LNCAP (cell line): ENCODE measurements around the gene LIN37.

Source experiments
- TF ChIP-seq, protein P1 (sequence below): fragments of 450-650 bp; IDR thresholded peaks from 2 replicates; pipeline ENCODE4 v1.5.1; 2017; ENCODE audit warnings: mild to moderate bottlenecking

Gene LIN37

DNA sequence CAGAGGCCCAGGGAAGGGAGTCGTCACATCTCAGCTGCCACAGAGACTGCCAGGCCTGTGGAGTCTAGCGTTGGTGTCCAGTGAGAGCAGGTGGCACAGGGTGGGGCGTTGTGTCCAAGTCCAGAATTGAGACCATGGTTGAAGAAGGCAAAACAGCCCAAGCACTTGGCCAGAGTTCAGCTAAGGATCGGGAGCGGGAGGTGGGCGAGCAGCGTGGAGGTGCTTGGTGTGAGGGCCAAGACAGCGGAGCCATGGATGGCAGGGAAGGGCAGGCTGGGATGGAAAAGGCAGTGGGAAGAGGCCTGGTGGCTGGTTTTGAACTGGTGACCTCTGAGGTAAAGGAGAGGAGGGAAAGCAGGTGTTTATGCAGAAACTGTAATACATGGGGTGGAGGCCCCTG lies 14.1 kb upstream of the LIN37 start:
- TF ChIP-seq, protein P1, sequence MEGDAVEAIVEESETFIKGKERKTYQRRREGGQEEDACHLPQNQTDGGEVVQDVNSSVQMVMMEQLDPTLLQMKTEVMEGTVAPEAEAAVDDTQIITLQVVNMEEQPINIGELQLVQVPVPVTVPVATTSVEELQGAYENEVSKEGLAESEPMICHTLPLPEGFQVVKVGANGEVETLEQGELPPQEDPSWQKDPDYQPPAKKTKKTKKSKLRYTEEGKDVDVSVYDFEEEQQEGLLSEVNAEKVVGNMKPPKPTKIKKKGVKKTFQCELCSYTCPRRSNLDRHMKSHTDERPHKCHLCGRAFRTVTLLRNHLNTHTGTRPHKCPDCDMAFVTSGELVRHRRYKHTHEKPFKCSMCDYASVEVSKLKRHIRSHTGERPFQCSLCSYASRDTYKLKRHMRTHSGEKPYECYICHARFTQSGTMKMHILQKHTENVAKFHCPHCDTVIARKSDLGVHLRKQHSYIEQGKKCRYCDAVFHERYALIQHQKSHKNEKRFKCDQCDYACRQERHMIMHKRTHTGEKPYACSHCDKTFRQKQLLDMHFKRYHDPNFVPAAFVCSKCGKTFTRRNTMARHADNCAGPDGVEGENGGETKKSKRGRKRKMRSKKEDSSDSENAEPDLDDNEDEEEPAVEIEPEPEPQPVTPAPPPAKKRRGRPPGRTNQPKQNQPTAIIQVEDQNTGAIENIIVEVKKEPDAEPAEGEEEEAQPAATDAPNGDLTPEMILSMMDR, result no peak

DNA sequence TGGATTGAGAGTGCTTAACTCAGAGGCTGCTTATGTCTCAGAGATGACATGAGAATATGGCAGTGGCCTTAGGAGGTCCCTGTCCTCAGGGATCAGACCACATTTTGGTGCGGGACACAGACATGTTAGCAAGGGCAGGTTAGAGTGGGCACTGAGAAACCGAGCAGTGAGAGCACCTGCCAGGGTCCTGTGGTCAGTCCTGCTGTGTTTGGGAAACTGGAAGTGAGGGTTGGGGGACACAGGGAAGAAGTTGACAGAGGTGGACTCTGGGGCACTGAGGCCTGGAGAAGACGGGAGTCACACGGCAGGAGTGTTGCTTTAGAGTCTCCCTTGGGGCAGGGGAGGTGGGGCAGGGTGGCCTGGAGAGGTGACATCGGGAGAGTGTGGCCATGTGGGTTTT lies 13.5 kb upstream of the LIN37 start:
- TF ChIP-seq, protein P1, result no peak

DNA sequence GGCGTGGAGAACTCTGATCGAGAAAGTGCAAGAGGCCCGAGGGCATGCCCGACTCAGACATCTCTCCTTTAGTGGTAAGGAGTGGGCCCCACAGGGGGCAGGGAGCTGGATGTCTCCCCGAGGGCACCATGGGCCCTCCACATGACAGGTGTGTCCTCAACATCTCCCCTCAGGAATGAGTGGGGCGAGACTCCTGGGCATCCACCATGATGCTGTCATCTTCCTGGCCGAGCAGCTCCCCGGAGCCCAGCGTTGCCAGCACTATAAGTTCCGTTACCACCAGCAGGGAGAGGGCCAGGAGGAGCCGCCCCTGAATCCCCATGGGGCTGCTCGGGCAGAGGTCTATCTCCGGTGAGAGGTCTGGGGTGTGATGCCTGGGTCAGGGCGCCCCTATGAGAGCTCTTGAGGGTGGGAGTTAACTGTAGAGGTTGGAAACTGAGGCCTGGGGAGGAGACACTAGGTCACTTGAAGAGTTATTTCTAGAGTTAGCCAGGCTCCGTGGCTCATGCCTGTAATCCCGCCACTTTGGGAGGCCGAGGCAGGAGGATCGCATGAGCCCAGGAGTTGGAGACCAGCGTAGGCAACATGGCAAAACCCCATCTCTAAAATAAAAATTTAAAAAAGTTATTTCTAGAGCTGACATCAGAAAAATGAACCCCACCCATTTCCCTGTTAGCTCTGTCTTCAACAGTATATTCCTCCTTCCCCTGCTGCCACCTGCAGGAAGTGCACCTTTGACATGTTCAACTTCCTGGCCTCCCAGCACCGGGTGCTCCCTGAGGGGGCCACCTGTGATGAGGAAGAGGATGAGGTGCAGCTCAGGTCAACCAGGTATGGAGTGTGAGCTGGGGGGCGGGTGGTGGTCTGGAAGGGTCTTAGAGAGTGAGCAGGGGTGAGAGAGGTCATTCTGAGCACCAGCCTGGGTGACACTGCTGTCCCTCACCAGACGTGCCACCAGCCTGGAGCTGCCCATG lies 11.2 kb upstream of the LIN37 start:
- TF ChIP-seq, protein P1, result no peak

DNA sequence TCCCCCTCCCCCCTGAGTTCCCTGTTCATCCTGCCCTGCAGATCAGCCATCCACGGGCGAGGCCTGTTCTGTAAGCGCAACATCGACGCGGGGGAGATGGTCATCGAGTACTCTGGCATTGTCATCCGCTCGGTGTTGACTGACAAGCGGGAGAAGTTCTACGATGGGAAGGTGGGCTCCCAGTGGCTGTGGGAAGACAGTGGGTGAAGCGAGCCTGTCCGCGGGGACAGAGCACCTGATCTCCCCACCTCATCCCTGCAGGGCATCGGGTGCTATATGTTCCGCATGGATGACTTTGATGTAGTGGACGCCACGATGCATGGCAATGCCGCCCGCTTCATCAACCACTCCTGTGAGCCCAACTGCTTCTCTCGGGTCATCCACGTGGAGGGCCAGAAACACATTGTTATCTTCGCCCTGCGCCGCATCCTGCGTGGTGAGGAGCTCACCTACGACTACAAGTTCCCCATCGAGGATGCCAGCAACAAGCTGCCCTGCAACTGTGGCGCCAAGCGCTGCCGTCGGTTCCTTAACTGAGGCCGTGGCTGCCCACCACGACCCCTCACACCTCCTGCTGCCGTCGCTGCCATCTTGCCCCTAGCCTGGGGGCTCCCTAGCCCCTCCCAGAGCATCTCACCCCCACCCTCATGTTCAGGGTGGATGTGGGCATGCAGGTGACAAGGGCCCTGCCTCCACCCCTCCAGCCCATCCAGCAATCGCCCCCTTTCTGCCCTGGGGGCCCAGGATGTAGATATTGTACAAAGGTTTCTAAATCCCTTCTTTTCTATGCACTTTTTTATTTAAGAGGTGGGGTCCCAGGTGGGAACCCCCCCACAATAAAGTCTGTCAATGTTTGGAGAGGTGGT lies 10.1 kb upstream of the LIN37 start:
- TF ChIP-seq, protein P1, result no peak

DNA sequence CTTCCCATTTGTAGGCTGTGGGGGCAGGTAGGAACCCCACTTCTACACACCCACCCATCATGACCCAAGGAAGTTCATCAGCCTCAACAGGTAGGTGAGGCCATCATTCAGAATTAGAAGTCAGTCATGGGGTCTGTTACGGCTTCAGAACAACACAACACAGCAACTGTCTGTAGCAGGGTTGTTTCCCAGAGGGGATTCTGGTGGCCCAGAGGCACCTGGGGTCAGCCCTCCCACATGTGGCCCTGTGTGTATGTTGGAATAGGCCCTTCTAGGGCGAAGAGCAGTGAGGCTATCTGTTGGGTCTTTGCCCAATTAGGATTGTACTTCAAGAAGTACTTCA lies 9.5 kb upstream of the LIN37 start:
- TF ChIP-seq, protein P1, result no peak

DNA sequence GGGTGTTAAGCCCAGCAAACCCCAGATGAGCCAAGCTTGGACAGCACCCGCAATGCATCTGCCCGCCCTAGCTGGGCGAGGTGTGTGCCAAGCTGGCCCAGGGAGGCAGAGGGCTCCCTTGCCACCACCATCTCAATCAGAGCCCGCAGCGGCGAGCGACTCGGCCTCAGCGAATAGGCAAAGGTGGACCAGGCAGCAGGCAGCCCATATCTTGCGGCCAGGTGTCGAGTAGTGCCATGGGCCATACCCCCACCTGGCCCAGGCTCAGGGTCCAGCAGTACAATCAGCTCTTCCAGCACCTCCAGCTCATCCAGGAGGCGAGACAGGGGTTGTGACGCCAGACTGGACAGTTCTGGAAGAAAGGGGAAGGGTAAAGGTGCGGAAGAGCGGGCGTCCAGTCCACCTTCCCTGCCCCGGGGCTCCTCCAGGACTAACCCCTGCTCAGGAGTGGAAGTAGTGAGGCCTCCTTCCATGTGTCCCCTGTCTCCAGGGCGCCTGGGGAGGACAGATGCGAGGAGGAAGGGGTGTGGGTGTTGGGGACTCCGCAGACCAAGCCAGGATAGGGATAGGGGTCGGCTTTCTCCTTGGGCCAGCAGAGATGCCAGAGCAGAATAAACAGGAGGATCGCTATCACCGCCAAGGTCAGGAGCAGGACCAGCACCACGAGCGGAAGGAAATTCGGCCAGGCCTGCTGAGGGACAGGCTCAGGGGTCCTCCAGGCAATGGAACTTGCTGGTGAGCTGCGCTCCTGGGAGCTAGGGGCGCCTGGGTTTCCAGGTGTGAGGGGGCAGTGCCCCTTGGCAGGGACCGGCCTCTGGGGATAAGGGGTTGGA lies 8.9 kb upstream of the LIN37 start:
- TF ChIP-seq, protein P1, result no peak

DNA sequence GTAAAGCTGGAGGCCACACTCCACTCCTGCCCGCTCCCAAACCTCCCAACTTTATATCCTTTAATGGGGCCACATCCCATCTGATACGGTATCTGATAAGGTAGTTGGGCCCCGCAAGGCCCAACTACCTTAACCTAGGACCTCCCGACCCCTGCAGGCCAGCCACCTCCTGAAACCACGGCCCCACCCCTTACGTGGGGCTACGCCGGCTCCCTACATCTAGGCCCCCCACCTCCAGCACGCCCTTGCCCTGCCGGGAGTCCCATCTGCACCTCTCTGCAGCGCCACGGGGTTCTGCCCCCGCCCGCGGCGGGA lies 8.3 kb upstream of the LIN37 start:
- TF ChIP-seq, protein P1, result no peak
